ENCODE data around the gene CNPY1.

CNPY1 gene

DNA sequence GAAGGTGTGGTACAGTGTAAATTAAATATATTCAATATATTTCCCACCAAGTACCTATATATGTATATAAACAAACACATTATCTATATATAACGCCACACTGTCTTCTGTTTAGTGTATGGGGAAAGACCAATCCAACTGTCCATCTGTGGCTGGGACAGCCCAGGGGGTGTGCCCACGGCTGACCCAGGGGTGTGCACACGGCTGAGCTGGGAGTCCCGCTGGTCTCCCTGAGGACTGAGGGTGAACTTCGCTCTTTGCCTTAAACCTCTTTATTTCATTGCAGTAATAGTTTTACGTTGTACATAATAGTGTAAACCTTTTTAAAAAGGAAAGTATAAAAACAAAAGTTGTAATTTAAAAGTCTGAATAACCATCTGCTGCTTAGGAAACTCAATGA is 82.2 kb downstream of the CNPY1 start:
- POLR2A ChIA-PET: no interaction called here
- TF ChIP-seq, protein P1, sequence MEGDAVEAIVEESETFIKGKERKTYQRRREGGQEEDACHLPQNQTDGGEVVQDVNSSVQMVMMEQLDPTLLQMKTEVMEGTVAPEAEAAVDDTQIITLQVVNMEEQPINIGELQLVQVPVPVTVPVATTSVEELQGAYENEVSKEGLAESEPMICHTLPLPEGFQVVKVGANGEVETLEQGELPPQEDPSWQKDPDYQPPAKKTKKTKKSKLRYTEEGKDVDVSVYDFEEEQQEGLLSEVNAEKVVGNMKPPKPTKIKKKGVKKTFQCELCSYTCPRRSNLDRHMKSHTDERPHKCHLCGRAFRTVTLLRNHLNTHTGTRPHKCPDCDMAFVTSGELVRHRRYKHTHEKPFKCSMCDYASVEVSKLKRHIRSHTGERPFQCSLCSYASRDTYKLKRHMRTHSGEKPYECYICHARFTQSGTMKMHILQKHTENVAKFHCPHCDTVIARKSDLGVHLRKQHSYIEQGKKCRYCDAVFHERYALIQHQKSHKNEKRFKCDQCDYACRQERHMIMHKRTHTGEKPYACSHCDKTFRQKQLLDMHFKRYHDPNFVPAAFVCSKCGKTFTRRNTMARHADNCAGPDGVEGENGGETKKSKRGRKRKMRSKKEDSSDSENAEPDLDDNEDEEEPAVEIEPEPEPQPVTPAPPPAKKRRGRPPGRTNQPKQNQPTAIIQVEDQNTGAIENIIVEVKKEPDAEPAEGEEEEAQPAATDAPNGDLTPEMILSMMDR (IDR thresholded peaks at IDR 0.05; ENCODE audit: control extremely low read depth, extremely low read depth, low read depth, missing control alignments): no peak
- CTCF ChIA-PET: no interaction called here
- DNase-seq (ENCODE audit: extremely low spot score): no peak

DNA sequence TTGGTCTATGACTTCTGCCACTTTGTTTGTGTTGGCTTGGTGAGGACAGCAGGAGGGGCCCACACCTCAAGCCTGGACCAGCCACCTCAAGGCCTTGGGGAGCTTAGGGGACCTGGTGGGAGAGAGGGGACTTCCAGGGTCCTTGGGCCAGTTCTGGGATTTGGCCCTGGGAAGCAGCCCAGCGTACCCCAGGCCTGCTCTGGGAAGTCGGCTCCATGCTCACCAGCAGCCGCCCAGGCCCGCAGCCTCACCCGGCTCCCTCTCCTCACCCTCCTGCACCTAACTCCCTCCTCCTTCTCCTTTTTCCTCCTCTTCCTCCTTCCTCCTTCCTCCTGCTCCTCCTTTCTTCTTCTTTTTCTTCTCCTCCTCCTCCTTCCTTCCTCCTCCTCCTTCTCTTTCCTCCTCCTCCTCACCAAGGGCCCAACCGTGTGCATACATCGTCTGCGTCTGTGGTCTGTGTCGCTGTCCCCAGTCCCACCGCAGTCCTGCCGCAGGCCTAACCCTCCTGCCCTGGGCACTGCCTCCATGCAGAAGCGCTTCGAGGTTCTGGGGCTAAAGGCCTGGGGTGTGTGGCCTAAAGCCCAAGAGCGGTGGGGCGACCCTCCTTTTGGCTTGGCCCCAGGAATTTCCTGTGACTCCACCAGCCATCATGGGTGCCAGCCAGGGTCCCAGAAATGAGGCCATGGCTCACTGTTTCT is 83.1 kb downstream of the CNPY1 start:
- TF ChIP-seq, protein P1 (IDR thresholded peaks at IDR 0.05; ENCODE audit: control extremely low read depth, extremely low read depth, low read depth, missing control alignments): no peak
- DNase-seq (ENCODE audit: extremely low spot score): no peak
- CTCF ChIA-PET: interaction anchor here (1.3 to 1.4 kb wide), 2 partner anchors 83 to 86 kb away, joined by 3 read pairs; no protein-coding TSS in a partner anchor
- POLR2A ChIA-PET: no interaction called here

DNA sequence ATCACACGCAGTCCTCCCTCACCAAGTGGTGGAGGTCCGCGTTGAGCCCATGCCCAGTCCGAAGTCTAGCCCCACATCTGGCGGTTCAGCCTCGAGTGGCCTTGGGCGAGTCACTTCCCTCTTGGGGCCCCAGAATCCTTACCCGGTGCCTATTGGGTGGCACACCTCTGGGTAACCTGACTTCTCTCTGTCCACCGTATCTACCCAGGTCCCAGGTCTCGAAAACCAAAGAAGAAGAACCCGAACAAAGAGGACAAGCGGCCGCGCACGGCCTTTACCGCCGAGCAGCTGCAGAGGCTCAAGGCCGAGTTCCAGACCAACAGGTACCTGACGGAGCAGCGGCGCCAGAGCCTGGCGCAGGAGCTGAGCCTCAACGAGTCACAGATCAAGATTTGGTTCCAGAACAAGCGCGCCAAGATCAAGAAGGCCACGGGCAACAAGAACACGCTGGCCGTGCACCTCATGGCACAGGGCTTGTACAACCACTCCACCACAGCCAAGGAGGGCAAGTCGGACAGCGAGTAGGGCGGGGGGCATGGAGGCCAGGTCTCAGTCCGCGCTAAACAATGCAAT is 84.1 kb downstream of the CNPY1 start:
- TF ChIP-seq, protein P1 (IDR thresholded peaks at IDR 0.05; ENCODE audit: control extremely low read depth, extremely low read depth, low read depth, missing control alignments): no peak
- ChIA-PET CTCF (interaction anchor here (1.3 to 1.4 kb wide), 2 partner anchors 82 to 85 kb away, joined by 3 read pairs; no protein-coding TSS in a partner anchor), POLR2A (no interaction called here)
- DNase-seq (ENCODE audit: extremely low spot score): no peak

DNA sequence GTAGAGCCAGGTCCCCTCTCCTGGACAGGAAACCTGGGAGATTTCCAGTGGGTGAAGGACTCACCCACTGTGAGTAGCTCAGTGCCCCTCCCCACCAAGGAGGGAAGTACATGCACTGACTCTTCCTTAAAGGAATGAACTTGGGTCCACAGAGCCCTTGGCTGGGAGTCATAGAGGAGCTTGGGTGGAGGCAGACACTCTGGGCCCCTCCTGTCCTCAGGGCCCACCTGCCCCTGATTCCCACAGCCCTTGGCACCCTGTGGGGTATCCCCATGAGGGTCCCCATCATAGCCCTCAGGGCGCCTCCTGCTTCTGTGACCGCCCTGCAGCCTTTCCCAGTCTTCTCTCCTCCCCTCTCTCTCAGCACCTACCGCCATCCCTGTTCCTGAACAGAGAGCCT is 84.7 kb downstream of the CNPY1 start:
- POLR2A ChIA-PET: no interaction called here
- TF ChIP-seq, protein P1 (IDR thresholded peaks at IDR 0.05; ENCODE audit: control extremely low read depth, extremely low read depth, low read depth, missing control alignments): no peak

DNA sequence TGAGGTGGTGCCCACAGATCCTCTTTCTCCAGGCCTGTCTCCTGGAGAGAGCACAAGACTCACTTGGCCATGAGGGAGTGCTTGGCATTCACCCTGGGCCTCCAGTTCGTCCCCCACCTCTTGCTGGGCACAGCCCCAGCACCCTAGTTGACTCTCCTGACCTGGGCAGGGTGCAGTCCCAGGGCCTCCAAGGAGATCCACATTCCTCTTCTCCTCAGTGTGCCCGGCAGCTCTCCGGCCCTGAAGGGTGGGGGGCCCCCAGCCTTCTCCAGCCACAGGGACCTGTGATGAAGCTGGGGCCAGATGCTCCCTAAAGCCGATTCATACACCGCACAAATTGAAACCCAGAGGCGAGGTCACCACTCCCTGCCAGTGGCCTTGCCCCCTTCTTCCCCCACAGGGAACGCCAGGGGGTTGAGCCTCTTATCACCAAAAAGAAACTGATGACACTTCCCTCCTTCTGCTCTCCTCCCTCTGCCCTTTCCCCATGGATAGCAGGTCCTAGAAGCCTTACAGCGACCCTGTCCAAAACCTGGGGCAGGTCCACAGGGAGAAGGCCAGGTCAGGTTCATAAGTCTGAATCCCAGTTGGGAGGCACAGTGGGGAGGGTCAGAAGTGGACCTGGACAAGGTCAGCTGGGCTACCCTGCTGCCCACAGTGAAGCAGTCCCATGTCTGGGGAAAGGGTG is 85.3 kb downstream of the CNPY1 start:
- POLR2A ChIA-PET: no interaction called here
- TF ChIP-seq, protein P1 (IDR thresholded peaks at IDR 0.05; ENCODE audit: control extremely low read depth, extremely low read depth, low read depth, missing control alignments): no peak
- CTCF ChIA-PET: no interaction called here
- no peak for DNase-seq (ENCODE audit: extremely low spot score)

More for the DNA sequence above, 84.7 kb downstream of the CNPY1 start:
- DNase-seq (ENCODE audit: extremely low spot score): no peak
- CTCF ChIA-PET: interaction anchor here (1.4 kb wide), 1 partner anchor 82 kb away, joined by 3 read pairs; no protein-coding TSS in a partner anchor

DNA sequence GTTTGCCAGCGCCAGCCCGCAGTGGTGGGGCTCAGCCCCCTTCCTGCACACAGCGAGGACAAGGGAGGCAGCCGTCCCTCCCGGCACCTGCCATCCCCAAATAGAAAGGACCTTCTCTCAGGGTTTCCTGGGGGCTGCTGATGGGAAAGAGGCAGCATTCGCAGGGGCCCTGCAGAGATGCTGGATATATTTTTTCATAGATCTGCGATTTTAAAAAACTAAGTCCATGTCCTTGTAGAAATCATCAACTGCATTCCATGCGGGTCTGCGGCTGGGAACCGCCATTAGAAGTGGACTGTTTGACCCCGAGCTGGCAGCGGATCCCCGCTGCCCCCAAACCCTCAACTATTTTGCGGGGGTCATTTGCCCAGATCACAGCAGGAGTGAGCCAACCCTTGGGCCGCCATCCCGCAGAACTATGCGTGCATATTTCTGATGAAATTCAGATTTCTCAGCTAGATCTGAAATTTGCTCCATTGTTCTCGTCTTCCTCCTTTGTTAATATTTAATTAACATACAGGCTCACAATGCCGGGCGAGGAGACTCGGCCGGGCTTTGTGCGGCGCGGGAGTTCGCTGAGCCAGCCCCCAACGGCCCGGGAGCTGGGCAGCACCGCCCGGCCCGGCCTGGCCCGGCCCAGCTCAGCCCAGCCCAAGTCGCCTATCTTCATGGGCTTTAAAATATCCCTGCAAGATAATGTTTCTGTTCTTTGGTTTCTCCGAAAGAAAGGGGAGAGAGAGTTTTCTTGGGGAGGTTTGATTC is 86.5 kb downstream of the CNPY1 start:
- TF ChIP-seq, protein P1 (IDR thresholded peaks at IDR 0.05; ENCODE audit: control extremely low read depth, extremely low read depth, low read depth, missing control alignments): no peak
- POLR2A ChIA-PET: no interaction called here
- no peak for DNase-seq (ENCODE audit: extremely low spot score)
- CTCF ChIA-PET: no interaction called here

Data from GM10248 (cell line).